Gastroesophageal sphincter (tissue), 4 donors: ENCODE results near the gene REM2. TPM values are rescaled to one million over a fixed set of nuclear protein-coding genes. Genes with fewer than 3 reads are reported as not detected.

Experiments used
- ATAC-seq: fragments of 150-250 bp; one replicate; pipeline ENCODE4 v1.9.1; 2016; ENCODE audit warnings: mild to moderate bottlenecking, moderate library complexity
- H3K27ac ChIP-seq, 4 donors: fragments of 200-600 bp; sonication (generic) in 3 of 4; 1 replicate in 3 of 4; 2 replicates in 1 of 4; pipeline ENCODE4 v1.5.1; 2016 to 2019
- H3K27me3 ChIP-seq: fragments of 200-600 bp; sonication (generic); one replicate; pipeline ENCODE4 v1.5.1; 2019
- H3K36me3 ChIP-seq, 2 donors: fragments of 200-600 bp; sonication (generic); one replicate each; pipeline ENCODE4 v1.5.1; 2019; ENCODE audit warnings: control low read depth in 1 of 2
- H3K4me1 ChIP-seq, 3 donors: fragments of 200-600 bp; sonication (generic); 1 replicate in 2 of 3; 2 replicates in 1 of 3; pipeline ENCODE4 v1.5.1; 2016 to 2019; ENCODE audit warnings: control low read depth in 2 of 3
- H3K4me3 ChIP-seq, 2 donors: fragments of 200-600 bp; sonication (generic); one replicate each; pipeline ENCODE4 v1.5.1; 2019; ENCODE audit warnings: mild to moderate bottlenecking in 1 of 2, moderate library complexity in 1 of 2
- H3K9me3 ChIP-seq, 3 donors: fragments of 200-600 bp; sonication (generic); one replicate each; pipeline ENCODE4 v1.5.1; 2017 to 2019; ENCODE audit warnings: control low read depth in 2 of 3
- CTCF ChIP-seq, 4 experiments: fragments of 200-600 bp in 2 of 4; fragments of 450-650 bp in 2 of 4; sonication (generic) in 1 of 4; IDR thresholded peaks; one replicate each; pipeline ENCODE4 v1.5.1; 2017 to 2019; ENCODE audit warnings: antibody characterized with exemption in 4 of 4, mild to moderate bottlenecking in 2 of 4, moderate library complexity in 2 of 4
- EP300 ChIP-seq: sonication (generic); formaldehyde crosslinking; IDR thresholded peaks from one replicate; pipeline ENCODE4 v1.6.1; 2017; ENCODE audit warnings: antibody characterized with exemption, mild to moderate bottlenecking
- POLR2A ChIP-seq, 2 donors: fragments of 450-650 bp; IDR thresholded peaks; one replicate each; pipeline ENCODE4 v1.6.1; 2017; ENCODE audit warnings: antibody characterized with exemption in 2 of 2, mild to moderate bottlenecking in 2 of 2, moderate library complexity in 1 of 2
- POLR2AphosphoS5 ChIP-seq: sonication (generic); formaldehyde crosslinking; IDR thresholded peaks from one replicate; pipeline ENCODE4 v1.6.1; 2017; ENCODE audit warnings: antibody characterized with exemption
- WGBS, 2 donors: methylation state at CpG; one replicate each; pipeline ENCODE4 v1.1.5; 2018; ENCODE audit warnings: low coverage in 1 of 2; 5-methylcytosine and 5-hydroxymethylcytosine counted together
- total RNA-seq, 4 donors: library from RNA; depleted of rRNA; stranded (reverse); fragments of >200 nt; gene quantifications; one replicate each; pipeline ENCODE4 v1.1.0, GENCODE V29; 2016

The REM2 gene
- total RNA-seq, 4 donors from 2014 or later: 0.20 to 0.93 (median 0.47) TPM

- peaks cover 0 to 61% of the 10 kb centered on the region in 2 donors for H3K36me3 ChIP-seq
Measured at GRCh38 chr14:22845821-22846625, 37.0 kb upstream of the REM2 start.

GRCh38 chr14:22846811-22847307 is 36.2 kb upstream of the REM2 start:
- Histone ChIP-seq H3K9me3 (no peaks in the 10 kb centered on the region), H3K4me1 (peaks cover 3 to 98% (median 58%) of the 10 kb centered on the region in 3 donors), H3K36me3 (peaks cover 0 to 53% of the 10 kb centered on the region in 2 donors), H3K4me3 (no peak overlapping the region), H3K27me3 (no peaks in the 10 kb centered on the region), H3K27ac (peak overlapping the region; percentile 15 to 90 (median 84))
- WGBS, 2 donors: 35 to 63% methylated on average over 2 to 5 of the region's 11 CpGs
- TF ChIP-seq POLR2AphosphoS5 (no peak), POLR2A (IDR thresholded peaks at IDR 0.05) (no peak), CTCF (IDR thresholded peaks at IDR 0.05) (no peak), EP300 (no peak)
- no peak for ATAC-seq

More at GRCh38 chr14:22845821-22846625, 37.0 kb upstream of the REM2 start:
- TF ChIP-seq EP300 (no peak), POLR2AphosphoS5 (no peak), POLR2A (IDR thresholded peaks at IDR 0.05) (no peak), CTCF (IDR thresholded peaks at IDR 0.05) (no peak)
- Histone ChIP-seq H3K27ac (peak overlapping the region in 3 of 4 donors; percentile 82 to 90 (median 86)), H3K27me3 (no peaks in the 10 kb centered on the region), H3K9me3 (no peaks in the 10 kb centered on the region), H3K4me1 (peaks cover 0 to 98% (median 51%) of the 10 kb centered on the region in 3 donors), H3K4me3 (no peak overlapping the region)
- ATAC-seq: no peak
- 40% methylated on average over 2 of the region's 26 CpGs; no CpG with 5 or more reads in 1 of the 2 donors for WGBS, 2 donors

DNA sequence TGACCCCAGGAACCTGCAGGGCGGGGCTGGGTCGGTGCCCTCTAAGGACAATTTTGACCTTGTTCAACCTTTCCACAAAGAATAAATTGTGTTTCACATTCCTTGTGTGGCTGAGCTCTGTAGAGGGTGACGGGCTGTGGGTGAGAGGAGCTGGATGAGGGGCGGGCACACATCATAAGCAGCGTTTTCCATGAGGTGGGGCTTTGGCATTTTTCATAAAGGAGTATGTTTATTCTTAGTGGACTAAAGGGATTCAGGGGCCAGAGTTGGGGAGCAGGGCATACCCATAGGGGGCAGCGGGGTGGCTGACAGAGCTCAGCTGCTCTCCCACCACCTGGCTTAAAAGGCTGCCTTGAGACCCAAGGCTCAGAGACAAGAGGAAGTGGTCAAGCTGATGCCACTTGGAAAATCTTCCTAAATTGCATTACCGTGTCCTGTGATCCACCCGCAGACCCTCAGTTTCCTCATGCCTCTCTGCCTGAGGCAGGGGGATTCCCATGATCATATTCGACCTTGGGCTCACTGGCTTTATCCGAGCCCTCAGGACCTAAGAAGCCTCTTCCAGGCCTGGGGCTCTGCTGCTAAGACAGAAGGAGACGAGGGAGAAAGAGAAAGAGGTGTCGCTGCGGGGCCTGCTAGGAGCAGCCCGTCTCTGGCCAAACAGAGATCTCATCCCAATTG is 35.2 kb upstream of the REM2 start:
- Histone ChIP-seq H3K9me3 (no peaks in the 10 kb centered on the region), H3K36me3 (peaks cover 0 to 43% of the 10 kb centered on the region in 2 donors), H3K4me3 (peak overlapping the region in 1 of 2 donors; percentile 18), H3K27ac (peak overlapping the region; percentile 66 to 92 (median 88)), H3K4me1 (peaks cover 3 to 98% (median 59%) of the 10 kb centered on the region in 3 donors), H3K27me3 (no peaks in the 10 kb centered on the region)
- no peak for ATAC-seq
- 11 to 31% methylated on average over 6 to 8 of the region's 14 CpGs for WGBS, 2 donors
- no peak for TF ChIP-seq POLR2A (IDR thresholded peaks at IDR 0.05)
- peak in 1 of 4 experiments; percentile 11 for TF ChIP-seq CTCF (IDR thresholded peaks at IDR 0.05)
- no peak for TF ChIP-seq POLR2AphosphoS5
- TF ChIP-seq EP300: no peak

GRCh38 chr14:22848351-22849164 is 34.5 kb upstream of the REM2 start:
- WGBS, 2 donors: 1 to 19% methylated on average over 5 to 7 of the region's 12 CpGs
- TF ChIP-seq EP300 (no peak), POLR2A (IDR thresholded peaks at IDR 0.05) (no peak), POLR2AphosphoS5 (peak; percentile 51), CTCF (IDR thresholded peaks at IDR 0.05) (peak in 1 of 4 experiments; percentile 4)

More at GRCh38 chr14:22848351-22849164, 34.5 kb upstream of the REM2 start:
- Histone ChIP-seq H3K4me3 (peak overlapping the region in 1 of 2 donors; percentile 18), H3K9me3 (no peaks in the 10 kb centered on the region), H3K27me3 (no peaks in the 10 kb centered on the region), H3K27ac (peak overlapping the region; percentile 66 to 92 (median 88)), H3K4me1 (peaks cover 3 to 98% (median 64%) of the 10 kb centered on the region in 3 donors), H3K36me3 (peaks cover 0 to 36% of the 10 kb centered on the region in 2 donors)
- peak; percentile 71 for ATAC-seq
